Stimulated activated CD8-positive, alpha-beta memory T cell treated with anti-CD3 and anti-CD28 coated beads, Interleukin-7, amount 100 ng/mL, for 1 hour (primary cell): ENCODE data around the gene VARS2.
"Not testable (repeated sequence)": the region's sequence is repeated elsewhere in the genome, so short reads cannot be mapped to it uniquely, and the experiment has no call there.

Experiments used
- DNase-seq, 2 donors: peaks; one replicate each; pipeline ENCODE4 v3.0.0-alpha.2; 2020; ENCODE audit warnings: low read depth in 2 of 2

The VARS2 gene

GRCh38 chr6:30914076-30914853 is at the start of gene VARS2:
VARS2 (plus strand) TSS chr6:30914238; CDS start chr6:30914837, 599 bp downstream.
- peak; percentile 75 to 76 for DNase-seq

GRCh38 chr6:30864325-30864724 is 49.7 kb upstream of the VARS2 start:
- DNase-seq, result no peak

GRCh38 chr6:30869241-30869749 is 44.7 kb upstream of the VARS2 start:
- not testable (repeated sequence) for DNase-seq

GRCh38 chr6:30870546-30870945 is 43.5 kb upstream of the VARS2 start:
- no peak for DNase-seq

- no peak for DNase-seq
These were observed 42.4 kb upstream of the VARS2 start for GRCh38 chr6:30871592-30872183.

GRCh38 chr6:30873137-30873640 is 40.8 kb upstream of the VARS2 start:
- no peak for DNase-seq

GRCh38 chr6:30873795-30874194 is 40.2 kb upstream of the VARS2 start:
- not testable (repeated sequence) for DNase-seq

- DNase-seq, result no peak
These were observed 38.6 kb upstream of the VARS2 start for GRCh38 chr6:30875244-30876038.

GRCh38 chr6:30876039-30876730 is 37.9 kb upstream of the VARS2 start:
- DNase-seq, result no peak

- peak; percentile 43 to 72 for DNase-seq
These were observed 36.4 kb upstream of the VARS2 start for GRCh38 chr6:30877419-30878262.

GRCh38 chr6:30879684-30880427 is 34.2 kb upstream of the VARS2 start:
- DNase-seq, result no peak

GRCh38 chr6:30880698-30881252 is 33.3 kb upstream of the VARS2 start:
- no peak for DNase-seq

GRCh38 chr6:30881392-30882203 is 32.4 kb upstream of the VARS2 start:
- DNase-seq, result no peak

- no peak for DNase-seq
These were observed 31.8 kb upstream of the VARS2 start for GRCh38 chr6:30882204-30882758.

GRCh38 chr6:30882759-30883684 is 31.0 kb upstream of the VARS2 start:
- DNase-seq, result no peak

- peak in 1 of 2 donors; percentile 14 for DNase-seq
These were observed 30.1 kb upstream of the VARS2 start, which contains the start of gene DDR1 for GRCh38 chr6:30883685-30884520. DDR1 (plus strand) TSS chr6:30884519; CDS start chr6:30888730, 4,211 bp downstream.
